Measurements from ENCODE around the gene HMOX1. TPM values are rescaled to one million over a fixed set of nuclear protein-coding genes. Genes with fewer than 3 reads are reported as not detected.

Gene HMOX1, protein sequence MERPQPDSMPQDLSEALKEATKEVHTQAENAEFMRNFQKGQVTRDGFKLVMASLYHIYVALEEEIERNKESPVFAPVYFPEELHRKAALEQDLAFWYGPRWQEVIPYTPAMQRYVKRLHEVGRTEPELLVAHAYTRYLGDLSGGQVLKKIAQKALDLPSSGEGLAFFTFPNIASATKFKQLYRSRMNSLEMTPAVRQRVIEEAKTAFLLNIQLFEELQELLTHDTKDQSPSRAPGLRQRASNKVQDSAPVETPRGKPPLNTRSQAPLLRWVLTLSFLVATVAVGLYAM
- total RNA-seq: 10 to 100 TPM in 1 of 2 donors, 1 to 10 TPM in 1; 1.9 to 11.1 TPM

DNA sequence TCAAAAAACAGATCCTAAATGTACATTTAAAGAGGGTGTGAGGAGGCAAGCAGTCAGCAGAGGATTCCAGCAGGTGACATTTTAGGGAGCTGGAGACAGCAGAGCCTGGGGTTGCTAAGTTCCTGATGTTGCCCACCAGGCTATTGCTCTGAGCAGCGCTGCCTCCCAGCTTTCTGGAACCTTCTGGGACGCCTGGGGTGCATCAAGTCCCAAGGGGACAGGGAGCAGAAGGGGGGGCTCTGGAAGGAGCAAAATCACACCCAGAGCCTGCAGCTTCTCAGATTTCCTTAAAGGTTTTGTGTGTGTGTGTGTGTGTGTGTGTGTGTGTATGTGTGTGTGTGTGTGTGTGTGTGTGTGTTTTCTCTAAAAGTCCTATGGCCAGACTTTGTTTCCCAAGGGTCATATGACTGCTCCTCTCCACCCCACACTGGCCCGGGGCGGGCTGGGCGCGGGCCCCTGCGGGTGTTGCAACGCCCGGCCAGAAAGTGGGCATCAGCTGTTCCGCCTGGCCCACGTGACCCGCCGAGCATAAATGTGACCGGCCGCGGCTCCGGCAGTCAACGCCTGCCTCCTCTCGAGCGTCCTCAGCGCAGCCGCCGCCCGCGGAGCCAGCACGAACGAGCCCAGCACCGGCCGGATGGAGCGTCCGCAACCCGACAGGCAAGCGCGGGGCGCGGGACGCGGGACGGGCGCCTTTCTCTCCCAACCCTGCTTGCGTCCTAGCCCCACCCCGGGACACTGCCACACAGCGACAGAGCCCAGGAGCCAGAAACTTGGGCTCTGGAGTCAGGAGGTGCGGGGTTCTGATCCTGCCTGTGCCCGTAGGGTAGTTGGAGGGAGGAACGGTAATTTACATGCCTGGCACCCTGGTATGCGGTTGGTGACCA is at the start of gene HMOX1:
TSS of gene HMOX1 (plus strand) at position 560 of the 887 bp plus-strand sequence. CDS start at position 638, 78 bp downstream.
- Histone ChIP-seq H3K27ac (peak within 1 kb of the TSS; percentile 77 to 84), H3K4me3 (peak within 1 kb of the TSS; percentile 51 to 61), H3K27me3 (no peaks in the 10 kb centered on the region), H3K4me1 (peaks cover 0 to 33% of the 10 kb centered on the region in 2 donors), H3K9me3 (no peaks in the 10 kb centered on the region), H3K36me3 (no peaks in the 10 kb centered on the region)
- DNase-seq (ENCODE audit: low spot score): peak; percentile 97
- TF ChIP-seq, protein P1, sequence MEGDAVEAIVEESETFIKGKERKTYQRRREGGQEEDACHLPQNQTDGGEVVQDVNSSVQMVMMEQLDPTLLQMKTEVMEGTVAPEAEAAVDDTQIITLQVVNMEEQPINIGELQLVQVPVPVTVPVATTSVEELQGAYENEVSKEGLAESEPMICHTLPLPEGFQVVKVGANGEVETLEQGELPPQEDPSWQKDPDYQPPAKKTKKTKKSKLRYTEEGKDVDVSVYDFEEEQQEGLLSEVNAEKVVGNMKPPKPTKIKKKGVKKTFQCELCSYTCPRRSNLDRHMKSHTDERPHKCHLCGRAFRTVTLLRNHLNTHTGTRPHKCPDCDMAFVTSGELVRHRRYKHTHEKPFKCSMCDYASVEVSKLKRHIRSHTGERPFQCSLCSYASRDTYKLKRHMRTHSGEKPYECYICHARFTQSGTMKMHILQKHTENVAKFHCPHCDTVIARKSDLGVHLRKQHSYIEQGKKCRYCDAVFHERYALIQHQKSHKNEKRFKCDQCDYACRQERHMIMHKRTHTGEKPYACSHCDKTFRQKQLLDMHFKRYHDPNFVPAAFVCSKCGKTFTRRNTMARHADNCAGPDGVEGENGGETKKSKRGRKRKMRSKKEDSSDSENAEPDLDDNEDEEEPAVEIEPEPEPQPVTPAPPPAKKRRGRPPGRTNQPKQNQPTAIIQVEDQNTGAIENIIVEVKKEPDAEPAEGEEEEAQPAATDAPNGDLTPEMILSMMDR (IDR thresholded peaks at IDR 0.05): peak in 1 of 2 donors; percentile 57

DNA sequence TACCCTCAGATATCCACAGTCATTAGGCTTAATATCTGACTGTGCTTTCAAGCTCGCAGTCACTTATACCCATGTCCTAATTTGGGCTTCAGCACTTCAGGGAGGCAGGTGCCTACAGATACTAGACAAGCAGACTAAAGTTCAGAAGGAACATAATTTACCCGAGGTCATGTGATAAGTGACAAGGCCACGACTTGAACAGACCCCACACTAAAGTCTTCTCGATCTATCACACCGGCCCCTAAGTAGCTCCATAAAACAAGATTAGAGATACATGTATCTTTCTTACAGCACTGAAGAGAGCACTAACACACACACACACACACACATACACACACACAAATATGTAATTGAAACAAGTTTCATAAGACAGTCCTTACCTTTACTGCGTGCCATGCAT is 48.6 kb upstream of the HMOX1 start:
- no peaks in the 10 kb centered on the region for H3K27me3 ChIP-seq

DNA sequence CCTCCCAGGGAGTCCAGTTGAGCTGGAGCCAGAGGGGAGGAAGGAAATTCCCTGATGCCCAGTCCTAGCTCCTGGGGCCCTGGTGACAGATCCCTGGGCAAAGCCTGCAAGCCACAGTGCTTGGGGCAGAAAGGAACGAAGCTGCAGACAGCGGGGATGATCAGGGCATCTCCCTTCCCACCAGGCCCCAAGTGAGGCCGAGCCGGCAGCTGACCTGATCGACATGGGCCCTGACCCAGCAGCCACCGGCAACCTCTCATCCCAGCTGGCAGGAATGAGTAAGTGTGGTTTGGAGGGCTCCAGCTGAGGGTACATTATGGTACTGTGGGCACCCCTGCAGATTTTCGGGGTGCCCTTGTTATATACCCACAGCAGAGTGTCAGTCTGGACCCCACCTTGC is 47.7 kb upstream of the HMOX1 start:
- peak overlapping the region; percentile 47 to 80 for H3K27ac ChIP-seq
- no peaks in the 10 kb centered on the region for H3K9me3 ChIP-seq
- no peak overlapping the region for H3K4me3 ChIP-seq
- H3K27me3 ChIP-seq: no peaks in the 10 kb centered on the region
- H3K36me3 ChIP-seq: peaks cover 74% of the 10 kb centered on the region
- TF ChIP-seq, protein P1 (IDR thresholded peaks at IDR 0.05): no peak
- no peak for DNase-seq (ENCODE audit: low spot score)
- H3K4me1 ChIP-seq: peaks cover 0 to 52% of the 10 kb centered on the region in 2 donors

More for the DNA sequence above, 48.6 kb upstream of the HMOX1 start:
- Histone ChIP-seq H3K4me3 (no peak overlapping the region), H3K4me1 (peaks cover 0 to 57% of the 10 kb centered on the region in 2 donors), H3K27ac (peak overlapping the region; percentile 47 to 80), H3K36me3 (peaks cover 74% of the 10 kb centered on the region), H3K9me3 (no peaks in the 10 kb centered on the region)
- no peak for DNase-seq (ENCODE audit: low spot score)
- TF ChIP-seq, protein P1 (IDR thresholded peaks at IDR 0.05): no peak

DNA sequence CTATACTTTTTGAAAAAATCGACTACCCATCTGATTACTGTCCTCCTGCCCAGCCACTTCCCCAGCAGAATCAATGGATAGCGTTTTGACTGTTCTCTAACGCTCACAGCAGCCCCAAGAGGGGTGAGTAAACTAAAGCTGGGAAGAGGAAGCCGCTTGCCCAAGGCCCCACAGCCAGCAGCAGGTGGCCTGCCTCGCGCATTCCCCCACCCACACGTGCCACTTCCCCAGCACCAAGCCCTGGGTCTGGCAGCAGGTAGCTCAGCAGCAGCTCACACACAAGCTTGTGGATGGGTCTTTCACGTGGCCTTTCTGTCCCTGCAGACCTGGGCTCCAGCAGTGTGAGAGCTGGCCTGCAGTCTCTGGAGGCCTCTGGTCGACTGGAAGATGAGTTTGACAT is 46.9 kb upstream of the HMOX1 start:
- Histone ChIP-seq H3K36me3 (peaks cover 74% of the 10 kb centered on the region), H3K27ac (peak overlapping the region in 1 of 2 donors; percentile 54), H3K4me1 (peaks cover 0 to 51% of the 10 kb centered on the region in 2 donors)

DNA sequence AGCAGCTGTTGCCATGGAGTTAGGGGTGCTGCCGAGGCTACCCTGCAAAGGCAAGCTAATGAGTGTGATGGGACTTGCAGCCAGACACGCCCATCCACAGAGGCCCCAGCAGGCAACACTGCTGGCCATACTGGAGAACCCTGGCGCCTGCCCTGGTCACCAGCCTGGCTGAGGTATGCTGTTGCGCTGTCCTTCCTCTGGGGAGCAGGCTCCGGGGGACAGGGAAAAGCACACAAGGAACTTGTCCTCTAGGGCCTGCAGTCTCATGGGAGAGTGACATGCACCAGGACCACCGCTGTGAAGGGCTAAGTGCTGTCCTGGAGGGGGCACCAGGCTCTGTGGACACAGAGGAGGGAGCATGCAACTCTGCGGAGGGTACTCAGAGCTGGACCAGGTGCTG is 45.4 kb upstream of the HMOX1 start:
- peak overlapping the region; percentile 21 to 54 for H3K27ac ChIP-seq
- H3K4me1 ChIP-seq: peaks cover 0 to 43% of the 10 kb centered on the region in 2 donors
- TF ChIP-seq, protein P1 (IDR thresholded peaks at IDR 0.05): no peak
- H3K36me3 ChIP-seq: peaks cover 88% of the 10 kb centered on the region
- no peaks in the 10 kb centered on the region for H3K9me3 ChIP-seq
- H3K4me3 ChIP-seq: no peak overlapping the region
- no peak for DNase-seq (ENCODE audit: low spot score)
- H3K27me3 ChIP-seq: no peaks in the 10 kb centered on the region

More for the DNA sequence above, 46.9 kb upstream of the HMOX1 start:
- TF ChIP-seq, protein P1 (IDR thresholded peaks at IDR 0.05): no peak
- Histone ChIP-seq H3K4me3 (no peak overlapping the region), H3K27me3 (no peaks in the 10 kb centered on the region), H3K9me3 (no peaks in the 10 kb centered on the region)
- no peak for DNase-seq (ENCODE audit: low spot score)
